Activated T-cell treated with anti-CD3 and anti-CD28 coated beads, Interleukin-2, amount 50 U/mL, for 48 hours (primary cell): ENCODE measurements around the gene DHRS4L2.
"Not testable (repeated sequence)": the region's sequence is repeated elsewhere in the genome, so short reads cannot be mapped to it uniquely, and the experiment has no call there.

Source experiments
- DNase-seq, 2 experiments: peaks; one replicate each; pipeline ENCODE4 v3.0.0-alpha.2; 2020

DHRS4L2 gene

GRCh38 chr14:23988607-23989363 is at the start of gene DHRS4L2:
Gene DHRS4L2, plus strand, starts transcription at chr14:23988929. Its CDS starts 19 bp downstream, at chr14:23988948.
- peak; percentile 89 to 92 for DNase-seq

DNA sequence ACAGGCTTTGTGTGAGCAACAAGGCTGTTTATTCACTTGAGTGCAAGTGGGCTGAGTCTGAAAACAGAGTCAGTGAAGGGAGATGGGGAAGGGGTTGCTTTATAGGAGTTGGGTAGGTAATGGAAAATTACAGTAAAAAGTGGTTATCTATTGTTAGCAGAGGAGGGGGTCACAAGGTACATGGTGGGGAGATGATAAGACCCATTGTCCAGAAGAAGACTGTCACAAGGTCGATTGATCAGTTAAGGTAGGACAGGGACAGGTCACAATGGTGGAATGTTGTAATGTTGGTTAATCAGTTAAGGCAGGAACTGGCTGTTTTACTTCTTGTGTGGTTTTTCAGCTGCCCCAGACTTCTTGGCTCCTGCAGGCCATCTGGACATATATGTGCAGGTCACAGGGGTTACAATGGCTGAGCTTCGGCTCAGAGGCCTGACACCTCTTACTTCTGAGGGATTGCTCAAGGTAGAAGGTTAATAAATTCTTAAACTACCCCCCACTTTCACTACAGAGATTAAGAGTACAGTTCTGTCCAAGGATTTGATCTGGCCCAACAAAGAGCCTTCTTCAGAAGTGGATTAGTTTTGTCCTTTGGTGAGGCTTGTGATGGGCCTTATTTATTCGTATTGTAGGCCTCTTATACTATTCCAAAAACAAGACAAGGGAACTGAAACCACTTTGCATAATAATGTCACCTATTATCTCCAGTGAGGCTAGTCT is 49.0 kb upstream of the DHRS4L2 start:
- DNase-seq = no peak

DNA sequence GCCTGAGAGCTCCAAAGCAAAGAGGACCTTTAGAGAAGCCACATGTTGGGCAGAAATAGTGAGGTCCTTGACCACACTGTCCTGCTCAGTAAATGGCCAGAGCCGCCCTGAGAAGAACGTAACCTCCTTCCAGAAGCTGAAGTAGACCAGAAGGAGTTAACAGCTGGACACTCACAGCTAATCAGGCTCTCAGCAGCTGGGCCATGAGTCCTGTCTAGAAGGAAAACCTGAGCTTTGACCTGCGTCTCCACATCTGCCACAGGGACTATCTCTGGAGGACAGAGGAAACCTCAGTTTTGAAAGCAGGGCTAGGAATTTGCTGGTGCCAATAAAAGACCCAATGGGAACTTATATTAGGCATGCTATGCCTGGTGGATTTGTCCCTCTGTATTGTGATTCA is 47.5 kb upstream of the DHRS4L2 start:
- no peak for DNase-seq

- DNase-seq = no peak
Measured at GRCh38 chr14:23941669-23942068, 47.1 kb upstream of the DHRS4L2 start.

- DNase-seq = no peak
Measured at GRCh38 chr14:23942587-23942986, 46.1 kb upstream of the DHRS4L2 start.

- DNase-seq = not testable (repeated sequence)
Measured at GRCh38 chr14:23949069-23949468, 39.7 kb upstream of the DHRS4L2 start.

GRCh38 chr14:23950411-23951135 is 38.2 kb upstream of the DHRS4L2 start:
- no peak for DNase-seq

GRCh38 chr14:23951136-23951466 is 37.6 kb upstream of the DHRS4L2 start:
- DNase-seq = not testable (repeated sequence)

DNA sequence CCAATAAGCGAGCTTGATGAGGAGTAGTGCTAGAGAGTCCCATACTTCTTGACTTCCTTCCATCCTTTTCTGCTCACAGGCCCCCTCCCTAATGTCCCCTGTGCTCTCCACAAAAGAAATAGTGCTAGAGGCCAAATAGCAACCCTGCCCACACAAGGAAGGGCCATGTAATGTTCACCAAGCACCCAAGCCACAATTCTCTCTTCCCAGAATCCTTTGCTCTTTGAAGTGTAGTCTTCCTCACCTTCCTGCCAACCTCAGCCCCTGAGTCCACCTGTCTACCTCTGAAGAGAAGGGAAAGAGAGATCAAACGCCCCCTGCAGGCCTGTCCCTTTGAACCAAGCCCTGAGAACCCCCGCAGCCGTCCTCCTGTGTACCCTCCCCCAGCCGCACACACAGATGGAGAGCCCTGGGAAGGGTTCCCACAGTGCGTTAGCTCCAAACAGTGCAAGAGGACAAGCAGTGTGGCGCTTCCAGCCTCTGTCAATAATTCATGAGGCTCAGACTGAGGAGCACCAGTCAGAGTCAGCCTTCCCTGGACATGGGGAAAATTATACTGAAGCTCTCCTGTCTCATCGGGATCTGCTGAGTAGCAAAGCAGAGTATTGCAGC is 37.0 kb upstream of the DHRS4L2 start:
- no peak for DNase-seq

DNA sequence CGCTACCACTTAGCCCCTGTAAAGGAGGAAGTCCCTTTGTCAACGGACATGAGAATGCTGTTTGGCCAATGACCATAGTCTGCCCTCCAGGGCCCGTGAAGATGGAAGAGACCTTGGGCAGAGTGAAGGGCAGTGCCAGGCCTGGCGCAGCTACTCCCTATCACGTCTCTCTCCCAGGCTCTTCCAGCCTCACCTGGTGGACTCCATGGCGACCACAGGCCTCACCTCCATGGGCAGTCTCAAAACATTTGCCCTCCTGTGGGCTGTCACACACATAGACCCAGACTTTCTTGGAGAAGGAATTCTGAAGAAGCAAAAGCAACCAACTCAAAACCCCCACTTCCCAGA is 35.6 kb upstream of the DHRS4L2 start:
- not testable (repeated sequence) for DNase-seq

DNA sequence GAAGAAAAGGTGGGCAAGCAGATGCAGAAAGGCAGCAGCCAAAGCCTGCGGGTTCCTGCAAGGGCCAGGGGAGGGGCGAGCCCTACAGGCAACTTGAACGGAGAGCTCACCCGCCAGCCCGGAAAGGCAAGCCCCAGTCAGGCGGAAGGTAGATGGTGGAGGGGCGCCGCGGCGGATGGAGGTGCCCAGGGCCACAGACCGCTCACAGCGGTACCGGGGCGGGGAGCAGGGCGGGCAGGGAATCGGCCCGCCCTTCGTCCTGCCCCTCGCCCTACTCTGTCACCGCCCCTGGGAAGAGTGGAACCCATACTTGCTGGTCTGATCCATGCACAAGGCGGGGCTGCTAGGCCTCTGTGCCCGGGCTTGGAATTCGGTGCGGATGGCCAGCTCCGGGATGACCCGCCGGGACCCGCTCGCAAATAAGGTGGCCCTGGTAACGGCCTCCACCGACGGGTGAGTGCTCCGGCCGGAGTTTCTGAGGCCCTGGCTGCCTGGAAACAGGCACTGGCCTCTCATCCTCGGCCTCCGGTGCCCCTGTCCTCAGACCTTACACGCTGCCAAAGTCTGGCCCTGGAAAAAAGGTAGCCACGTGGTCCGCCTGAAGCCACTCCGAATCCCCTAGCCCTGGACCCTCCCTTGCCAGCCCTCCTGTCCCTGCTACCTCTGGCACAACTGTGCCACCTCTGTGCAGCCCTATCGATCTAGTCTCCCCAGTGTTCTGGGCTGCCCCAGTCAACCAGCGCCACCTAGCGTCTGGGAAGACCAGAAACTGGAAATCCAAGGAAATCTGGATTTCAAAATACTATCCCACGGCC is 35.1 kb upstream of the DHRS4L2 start, which contains the start of gene DHRS4:
DHRS4 (plus strand) TSS at position 307 of the 815 bp plus-strand sequence; CDS start at position 326, 19 bp downstream.
- peak; percentile 84 to 86 for DNase-seq

DNA sequence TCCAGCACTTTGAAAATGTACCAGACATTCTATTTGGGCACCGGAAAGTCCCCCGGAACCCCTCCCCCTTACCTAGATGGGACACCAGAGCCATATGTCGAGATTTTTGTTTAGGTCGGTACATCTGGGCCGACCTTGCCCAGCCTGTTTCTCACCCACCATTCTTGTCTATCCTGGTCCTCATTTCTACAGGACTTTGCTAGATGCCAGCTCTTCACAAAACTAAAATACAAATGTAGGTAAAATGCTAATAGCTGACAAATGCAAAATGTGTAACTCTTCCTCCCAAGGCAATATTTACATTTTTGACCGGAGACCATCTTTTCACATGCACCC is 34.5 kb upstream of the DHRS4L2 start:
- DNase-seq = not testable (repeated sequence)

- DNase-seq = not testable (repeated sequence)
Measured at GRCh38 chr14:23954965-23955364, 33.8 kb upstream of the DHRS4L2 start.

DNA sequence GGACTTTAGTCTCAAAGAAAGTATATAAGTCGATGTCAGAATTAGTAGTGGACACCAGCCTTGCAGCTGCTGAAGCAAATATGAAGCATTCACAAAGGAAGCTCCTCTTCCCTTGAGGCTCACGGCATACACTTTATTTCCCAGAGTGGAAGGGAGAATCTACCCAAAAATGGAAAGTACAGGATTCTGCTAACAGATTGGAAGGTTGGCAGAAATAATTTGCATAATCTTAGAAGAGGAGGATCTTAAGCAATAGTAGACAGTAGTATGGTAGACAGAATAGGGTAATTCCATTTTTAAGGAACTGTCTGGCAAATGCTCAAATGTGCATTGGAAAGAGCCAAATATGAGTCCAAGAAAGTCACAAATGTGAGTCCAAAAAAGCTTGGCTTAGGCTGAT is 32.9 kb upstream of the DHRS4L2 start:
- not testable (repeated sequence) for DNase-seq

- not testable (repeated sequence) for DNase-seq
Measured at GRCh38 chr14:23957913-23958569, 30.7 kb upstream of the DHRS4L2 start.

GRCh38 chr14:23960899-23961298 is 27.8 kb upstream of the DHRS4L2 start:
- not testable (repeated sequence) for DNase-seq

DNA sequence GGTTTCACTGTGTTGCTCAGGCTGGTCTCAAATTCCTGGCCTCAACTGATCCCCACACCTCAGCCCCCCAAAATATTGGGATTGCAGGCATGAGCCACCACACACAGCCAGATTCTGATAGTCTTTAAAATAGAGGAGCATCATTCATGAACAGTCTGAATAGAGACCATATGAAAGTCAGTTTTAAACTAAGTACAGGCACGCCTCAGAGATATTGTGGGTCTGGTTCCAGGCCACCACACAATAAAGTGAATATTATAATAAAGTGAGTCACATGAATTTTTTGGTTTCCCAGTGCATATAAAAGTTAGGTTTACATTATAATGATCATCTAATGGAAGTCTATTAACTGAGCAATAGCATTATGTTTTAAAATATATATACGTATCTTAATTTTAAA is 27.0 kb upstream of the DHRS4L2 start:
- DNase-seq = not testable (repeated sequence)

- not testable (repeated sequence) for DNase-seq
Measured at GRCh38 chr14:23969130-23969480, 19.6 kb upstream of the DHRS4L2 start.

DNA sequence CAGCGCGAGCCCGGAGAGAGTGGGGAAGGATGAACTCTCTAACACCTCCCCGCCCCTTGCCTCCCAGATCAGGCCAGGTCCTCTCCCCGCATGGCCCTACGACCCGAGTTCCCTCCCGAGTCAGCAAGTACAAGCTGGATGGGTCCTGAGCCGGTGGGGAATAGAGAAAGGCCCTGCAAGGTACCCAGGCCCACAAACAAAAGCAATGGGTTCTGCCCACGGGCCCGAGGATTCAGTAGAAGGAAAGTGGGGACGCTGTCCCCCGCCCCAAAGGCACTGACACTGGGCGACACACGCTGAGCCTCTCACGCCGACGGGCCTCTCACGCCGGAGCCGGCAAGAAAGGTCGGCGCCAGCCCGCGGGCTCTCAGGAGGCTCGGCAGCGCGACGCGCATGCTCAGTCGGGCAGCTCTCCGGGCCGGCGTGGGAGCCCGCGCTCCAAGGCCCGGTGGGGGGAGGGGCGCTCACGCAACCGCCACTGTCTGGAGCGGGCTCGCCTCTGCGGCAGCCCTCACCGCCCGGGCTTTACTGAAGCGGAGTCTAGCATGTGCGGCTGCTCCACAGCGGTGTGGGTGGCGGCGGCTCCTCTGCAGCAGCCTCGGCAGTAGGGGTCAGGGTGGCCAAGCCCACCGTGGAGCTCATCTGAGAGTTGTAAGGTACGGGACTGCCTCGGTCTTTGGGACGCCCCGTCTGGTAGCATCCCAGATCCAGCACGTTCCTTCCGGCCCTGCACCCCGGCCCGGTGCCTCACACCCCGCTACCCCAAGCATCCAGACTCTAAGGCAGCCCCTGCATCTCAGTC is 19.0 kb upstream of the DHRS4L2 start:
- peak; percentile 75 to 79 for DNase-seq

DNA sequence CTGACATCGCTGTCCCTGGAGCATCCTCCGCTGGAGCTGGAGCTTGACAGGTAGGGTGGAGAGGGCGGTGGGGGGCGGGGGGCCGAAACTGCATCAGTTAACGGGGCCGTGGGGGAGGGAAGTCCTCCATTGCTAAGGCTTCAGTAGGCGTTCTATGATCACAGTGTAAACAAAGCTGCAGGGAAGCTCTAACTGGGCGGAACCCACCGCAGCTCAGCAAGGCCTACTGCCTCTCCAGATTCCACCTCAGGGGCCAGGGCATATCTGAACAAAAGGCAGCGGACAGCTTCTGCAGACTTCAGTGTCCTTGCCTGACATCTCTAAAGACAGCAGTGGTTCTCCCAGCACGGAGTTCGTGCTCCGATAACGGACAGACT is 18.5 kb upstream of the DHRS4L2 start:
- not testable (repeated sequence) for DNase-seq

GRCh38 chr14:23973178-23973577 is 15.6 kb upstream of the DHRS4L2 start:
- not testable (repeated sequence) for DNase-seq
